Ovary (tissue), 3 donors: Measurements from ENCODE around the gene RSRP1.

Experiments
- POLR2A ChIP-seq: fragments of 450-650 bp; IDR thresholded peaks from one replicate; pipeline ENCODE4 v1.6.1; 2017; ENCODE audit warnings: antibody characterized with exemption, mild to moderate bottlenecking, moderate library complexity
- TF ChIP-seq, protein P1 (sequence below), 3 donors: fragments of 450-650 bp in 2 of 3; fragments of 200-600 bp in 1 of 3; IDR thresholded peaks; one replicate each; pipeline versions ENCODE4 v1.5.1 to v1.8.0; 2016 to 2022; ENCODE audit warnings: antibody characterized with exemption in 3 of 3, mild to moderate bottlenecking in 1 of 3
- donor health status: DM: no; HTN: no; CAD: no.

DNA sequence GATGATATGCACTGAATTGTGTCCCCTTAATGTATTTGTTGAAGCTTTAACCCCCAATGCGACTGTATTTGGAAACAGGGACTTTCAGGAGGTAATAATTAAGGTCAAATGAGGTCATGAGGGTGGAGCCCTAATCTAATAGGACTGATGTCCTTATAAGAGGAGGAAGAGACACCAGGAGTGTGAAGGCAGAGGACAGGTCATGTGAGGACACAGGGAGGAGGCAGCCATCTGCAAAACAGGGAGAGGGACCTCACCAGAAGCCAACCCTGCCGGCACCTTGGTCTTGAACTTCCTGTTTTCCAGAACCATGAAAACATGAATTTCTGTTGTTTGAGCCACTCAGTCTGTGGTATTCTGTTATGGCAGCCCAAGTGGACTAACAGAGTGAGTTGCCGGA is 30.2 kb downstream of the RSRP1 start:
- TF ChIP-seq POLR2A = no peak
- TF ChIP-seq, protein P1, sequence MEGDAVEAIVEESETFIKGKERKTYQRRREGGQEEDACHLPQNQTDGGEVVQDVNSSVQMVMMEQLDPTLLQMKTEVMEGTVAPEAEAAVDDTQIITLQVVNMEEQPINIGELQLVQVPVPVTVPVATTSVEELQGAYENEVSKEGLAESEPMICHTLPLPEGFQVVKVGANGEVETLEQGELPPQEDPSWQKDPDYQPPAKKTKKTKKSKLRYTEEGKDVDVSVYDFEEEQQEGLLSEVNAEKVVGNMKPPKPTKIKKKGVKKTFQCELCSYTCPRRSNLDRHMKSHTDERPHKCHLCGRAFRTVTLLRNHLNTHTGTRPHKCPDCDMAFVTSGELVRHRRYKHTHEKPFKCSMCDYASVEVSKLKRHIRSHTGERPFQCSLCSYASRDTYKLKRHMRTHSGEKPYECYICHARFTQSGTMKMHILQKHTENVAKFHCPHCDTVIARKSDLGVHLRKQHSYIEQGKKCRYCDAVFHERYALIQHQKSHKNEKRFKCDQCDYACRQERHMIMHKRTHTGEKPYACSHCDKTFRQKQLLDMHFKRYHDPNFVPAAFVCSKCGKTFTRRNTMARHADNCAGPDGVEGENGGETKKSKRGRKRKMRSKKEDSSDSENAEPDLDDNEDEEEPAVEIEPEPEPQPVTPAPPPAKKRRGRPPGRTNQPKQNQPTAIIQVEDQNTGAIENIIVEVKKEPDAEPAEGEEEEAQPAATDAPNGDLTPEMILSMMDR (IDR thresholded peaks at IDR 0.05) = no peak
